T-helper 2 cell treated with Interferon-gamma antibody and Interleukin-4, amounts not matched to agents 100 ng/mL and 5 ng/mL, for 36 hours (primary cell): Measurements from ENCODE around the gene ABHD5. TPM values are rescaled to one million over a fixed set of nuclear protein-coding genes. Genes with fewer than 3 reads are reported as not detected.
"Not testable (repeated sequence)": the region's sequence is repeated elsewhere in the genome, so short reads cannot be mapped to it uniquely, and the experiment has no call there.

Experiments
- intact Hi-C: fragments of 100-400 bp; cut with micrococcal nuclease; formaldehyde crosslinking; loops from one replicate; pipeline ENCODE4 v1.15.1; 2023
- total RNA-seq: library from RNA; stranded (reverse); gene quantifications from 2 replicates; pipeline ENCODE4 v1.2.3, GENCODE V29; 2022

Gene ABHD5
- 13.5 and 14.3 TPM in 2 replicates for total RNA-seq

DNA sequence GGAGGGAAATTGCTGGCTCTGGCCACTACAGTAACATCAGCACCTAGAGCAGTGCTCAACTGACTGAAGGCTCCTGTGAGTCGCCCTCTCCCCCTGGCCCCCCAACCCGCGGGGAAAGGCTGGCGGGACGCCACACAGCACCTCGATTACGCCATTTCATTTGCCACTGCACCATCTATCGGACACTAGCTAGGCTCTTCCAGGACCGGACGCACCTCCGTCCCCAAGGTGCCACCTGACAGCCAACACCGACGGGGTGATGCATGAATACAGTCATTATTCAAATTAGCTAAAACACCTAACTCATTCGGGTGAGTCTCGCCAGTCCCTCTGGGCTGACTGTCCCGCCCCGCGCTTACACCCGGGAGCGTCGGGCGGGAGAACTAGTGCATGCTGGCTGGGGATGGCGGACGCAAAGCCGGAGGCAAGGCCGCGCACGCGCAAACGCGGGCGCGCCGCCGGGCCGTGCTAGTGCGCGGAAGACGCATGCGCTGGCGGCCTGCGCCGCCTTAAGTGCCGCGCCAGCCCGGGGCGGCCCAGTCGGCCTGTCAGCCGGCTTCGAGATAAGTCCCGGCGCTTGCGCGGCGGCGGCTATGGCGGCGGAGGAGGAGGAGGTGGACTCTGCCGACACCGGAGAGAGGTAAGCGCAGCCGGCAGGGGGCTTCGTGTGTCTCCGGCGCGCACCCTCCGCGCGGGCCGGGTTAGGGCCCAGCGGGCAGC lies at the start of gene ABHD5:
Gene ABHD5 (plus strand): TSS at position 539 of the 720 bp plus-strand sequence. CDS start 55 bp downstream, at position 594.
- intact Hi-C loops, result loop anchor here (1.0 to 2.0 kb wide), 3 partner anchors 68 to 467 kb away; partner anchors contain the start of genes ANO10 and SNRK

DNA sequence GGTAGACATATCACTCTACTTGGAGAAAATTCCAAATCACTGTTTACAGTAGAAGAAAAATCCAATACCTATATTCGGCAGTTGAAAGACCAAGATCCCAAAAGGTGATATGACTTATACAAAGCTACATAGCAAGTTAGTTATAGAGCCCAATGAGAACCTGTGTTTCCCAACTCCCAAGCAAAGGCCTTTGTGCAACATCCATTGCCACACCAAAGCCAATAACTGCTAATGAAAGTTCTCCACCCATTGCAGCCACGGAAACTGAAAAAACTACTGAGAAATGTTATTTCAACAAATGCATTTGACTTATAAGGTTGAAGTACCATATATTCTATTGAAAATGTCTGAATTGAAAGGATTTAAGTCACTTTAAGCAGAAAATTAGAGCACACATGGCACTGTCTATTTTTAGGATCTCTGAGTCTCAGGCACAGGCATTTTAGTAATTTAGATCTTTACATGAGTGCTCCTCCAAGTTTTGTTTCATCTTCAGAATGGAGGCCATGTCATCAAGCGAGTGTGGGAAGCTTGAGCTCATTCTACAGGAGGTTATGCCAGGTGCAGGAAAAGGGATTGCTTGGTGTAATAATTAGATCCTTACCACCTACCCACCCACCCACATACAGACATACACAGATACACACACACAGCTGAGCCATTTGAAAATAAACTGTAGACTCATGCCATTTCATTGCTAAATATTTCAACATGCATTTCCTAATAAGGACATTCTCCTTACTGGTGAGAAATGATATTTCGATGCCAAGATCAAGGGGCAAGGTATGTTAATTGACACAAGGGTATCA lies 49.2 kb upstream of the ABHD5 start:
- intact Hi-C loops, result no loop called here

DNA sequence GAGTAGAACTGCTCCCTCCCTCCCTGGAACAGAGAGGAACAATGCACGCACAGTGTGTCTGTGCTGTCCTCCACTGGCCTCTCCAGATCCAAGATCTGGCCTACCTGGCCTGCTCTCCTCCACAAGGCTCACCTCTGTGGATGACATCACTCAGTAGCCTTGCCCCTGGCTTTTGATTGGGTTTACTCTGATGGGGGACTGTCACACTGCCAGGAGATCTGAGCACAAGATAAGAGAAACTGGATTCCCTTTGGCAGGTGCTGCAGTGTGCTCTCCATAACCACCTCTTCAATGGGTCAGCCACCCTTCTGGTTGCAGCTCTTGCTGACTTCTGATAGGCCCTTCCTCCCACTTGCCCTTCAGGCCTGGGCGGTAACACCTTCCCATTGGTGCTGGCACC lies 46.3 kb upstream of the ABHD5 start:
- intact Hi-C loops, result no loop called here

DNA sequence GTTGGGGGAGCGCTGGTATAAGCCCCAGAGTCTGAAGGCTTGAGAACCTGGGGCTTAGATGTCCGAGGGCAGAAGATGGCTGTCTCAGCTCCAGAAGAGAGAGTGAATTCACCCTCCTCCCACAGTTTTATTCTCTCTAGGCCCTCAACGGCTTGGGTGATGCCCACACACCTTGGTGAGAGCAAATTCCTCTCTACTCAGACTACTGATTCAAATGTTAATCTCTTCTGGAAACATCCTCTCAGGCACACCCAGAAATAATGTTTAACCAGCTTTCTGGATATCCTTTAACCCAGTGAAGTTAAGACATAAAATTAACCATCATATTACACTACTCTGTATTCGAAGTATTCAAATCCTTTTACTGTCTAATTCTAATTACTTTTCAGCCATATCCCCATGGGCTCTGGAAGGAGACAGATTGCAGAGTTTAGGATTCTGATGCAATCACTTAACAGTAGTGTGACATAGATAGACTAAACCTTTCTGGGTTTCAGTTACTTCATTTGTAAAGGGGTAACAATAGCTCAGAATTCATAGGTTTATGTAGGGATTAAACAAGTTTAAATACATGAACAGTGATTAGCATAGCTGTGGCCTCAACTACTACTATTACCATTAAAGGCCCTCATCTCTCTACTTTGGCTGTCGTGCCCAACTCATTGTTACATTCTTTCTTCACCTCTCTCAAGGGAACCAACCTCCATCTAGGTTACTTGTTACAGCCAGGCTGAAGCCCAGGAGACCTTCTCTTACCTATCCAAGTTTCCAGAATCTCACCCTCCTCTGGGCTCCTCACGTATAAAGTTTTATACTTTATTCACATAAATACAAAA lies 43.2 kb upstream of the ABHD5 start:
- intact Hi-C loops, result no loop called here

- intact Hi-C loops, result no loop called here
Measured at GRCh38 chr3:43648957-43649356, 41.8 kb upstream of the ABHD5 start.

DNA sequence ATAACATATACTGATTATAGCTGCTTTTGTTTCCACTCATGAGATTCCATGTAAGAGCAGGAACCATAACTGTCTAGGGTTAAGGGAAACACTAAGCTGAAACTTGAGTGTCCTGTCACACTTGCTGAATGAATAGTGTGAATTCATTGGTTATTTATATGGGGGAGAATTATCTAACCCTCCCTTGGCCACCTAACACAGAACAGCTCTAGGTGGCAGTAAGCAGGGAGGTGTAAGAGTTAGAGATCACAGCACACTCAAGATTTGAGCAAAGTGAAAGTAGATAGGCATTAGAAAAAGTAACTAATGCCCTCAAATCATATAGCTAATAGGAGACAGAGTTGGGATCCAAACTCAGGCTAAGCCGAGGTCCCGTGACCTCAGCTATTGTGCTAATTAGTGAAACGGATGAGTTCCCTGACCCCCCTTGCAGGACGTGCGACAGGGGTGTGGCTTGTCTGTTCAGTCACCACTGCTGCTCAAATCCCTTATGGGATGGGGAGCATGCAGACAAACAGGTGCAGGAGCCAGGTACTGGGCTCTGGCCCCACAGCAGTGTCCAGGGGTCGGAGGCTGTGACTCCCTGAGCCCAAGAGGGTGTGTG lies 41.3 kb upstream of the ABHD5 start:
- intact Hi-C loops, result no loop called here

DNA sequence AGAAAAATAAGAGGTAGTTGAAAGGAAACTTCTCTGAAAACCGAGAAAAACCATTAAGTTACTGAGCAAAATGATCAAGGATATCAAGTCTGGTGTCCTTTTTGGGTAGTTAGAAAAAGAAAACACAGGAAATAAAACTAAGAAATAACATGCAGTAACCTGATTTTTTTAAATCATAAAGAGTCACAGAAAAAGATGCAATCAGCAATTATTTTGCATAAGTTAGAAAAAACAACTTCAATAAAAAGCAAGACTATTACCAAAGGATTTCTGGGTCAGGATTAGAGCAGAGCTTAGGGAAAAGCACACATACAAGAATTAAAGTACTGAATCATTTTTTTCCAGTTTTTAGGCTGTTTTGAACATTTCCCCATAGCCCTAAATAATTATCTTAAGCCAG lies 40.4 kb upstream of the ABHD5 start:
- intact Hi-C loops, result no loop called here

GRCh38 chr3:43656390-43656789 lies 34.3 kb upstream of the ABHD5 start:
- intact Hi-C loops, result not testable (repeated sequence)

DNA sequence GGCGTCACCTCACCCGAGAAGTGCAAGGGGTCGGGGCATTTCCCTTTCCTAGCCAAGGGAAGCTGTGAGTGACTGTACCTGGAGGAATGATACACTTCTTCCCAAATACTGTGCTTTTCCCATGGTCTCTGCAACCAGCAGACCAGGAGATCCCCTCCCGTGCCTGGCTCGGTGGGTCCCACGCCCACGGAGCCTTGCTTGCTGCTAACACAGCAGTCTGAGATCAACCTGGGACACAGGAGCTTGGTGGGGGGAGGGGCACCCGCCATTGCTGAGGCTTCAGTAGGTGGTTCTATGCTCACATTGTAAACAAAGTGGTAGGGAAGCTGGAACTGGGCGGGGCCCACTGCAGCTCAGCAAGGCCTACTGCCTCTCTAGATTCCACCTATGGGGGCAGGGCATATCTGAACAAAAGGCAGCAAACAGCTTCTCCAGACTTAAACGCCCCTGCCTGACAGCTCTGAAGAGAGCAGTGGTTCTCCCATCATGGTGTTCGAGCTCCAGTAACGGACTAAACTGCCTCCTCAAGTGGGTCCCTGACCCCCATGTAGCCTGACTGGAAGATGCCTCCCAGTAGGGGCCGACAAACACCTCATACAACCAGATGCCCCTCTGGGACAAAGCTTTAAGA lies 31.4 kb upstream of the ABHD5 start:
- intact Hi-C loops, result no loop called here

- intact Hi-C loops, result not testable (repeated sequence)
Measured at GRCh38 chr3:43661376-43661775, 29.4 kb upstream of the ABHD5 start.

DNA sequence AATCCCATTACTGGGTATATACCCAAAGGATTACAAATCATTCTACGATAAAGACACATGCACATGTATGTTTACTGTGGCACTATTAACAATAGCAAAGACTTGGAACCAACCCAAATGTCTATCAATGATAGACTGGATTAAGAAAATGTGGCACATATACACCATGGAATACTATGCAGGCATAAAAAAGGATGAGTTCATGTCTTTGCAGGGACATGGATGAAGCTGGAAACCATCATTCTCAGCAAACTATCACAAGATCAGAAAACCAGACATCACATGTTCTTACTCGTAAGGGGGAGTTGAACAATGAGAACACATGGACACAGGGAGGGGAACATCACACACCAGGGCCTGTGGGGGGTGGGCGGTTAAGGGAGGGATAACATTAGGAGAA lies 25.7 kb upstream of the ABHD5 start:
- intact Hi-C loops, result not testable (repeated sequence)

DNA sequence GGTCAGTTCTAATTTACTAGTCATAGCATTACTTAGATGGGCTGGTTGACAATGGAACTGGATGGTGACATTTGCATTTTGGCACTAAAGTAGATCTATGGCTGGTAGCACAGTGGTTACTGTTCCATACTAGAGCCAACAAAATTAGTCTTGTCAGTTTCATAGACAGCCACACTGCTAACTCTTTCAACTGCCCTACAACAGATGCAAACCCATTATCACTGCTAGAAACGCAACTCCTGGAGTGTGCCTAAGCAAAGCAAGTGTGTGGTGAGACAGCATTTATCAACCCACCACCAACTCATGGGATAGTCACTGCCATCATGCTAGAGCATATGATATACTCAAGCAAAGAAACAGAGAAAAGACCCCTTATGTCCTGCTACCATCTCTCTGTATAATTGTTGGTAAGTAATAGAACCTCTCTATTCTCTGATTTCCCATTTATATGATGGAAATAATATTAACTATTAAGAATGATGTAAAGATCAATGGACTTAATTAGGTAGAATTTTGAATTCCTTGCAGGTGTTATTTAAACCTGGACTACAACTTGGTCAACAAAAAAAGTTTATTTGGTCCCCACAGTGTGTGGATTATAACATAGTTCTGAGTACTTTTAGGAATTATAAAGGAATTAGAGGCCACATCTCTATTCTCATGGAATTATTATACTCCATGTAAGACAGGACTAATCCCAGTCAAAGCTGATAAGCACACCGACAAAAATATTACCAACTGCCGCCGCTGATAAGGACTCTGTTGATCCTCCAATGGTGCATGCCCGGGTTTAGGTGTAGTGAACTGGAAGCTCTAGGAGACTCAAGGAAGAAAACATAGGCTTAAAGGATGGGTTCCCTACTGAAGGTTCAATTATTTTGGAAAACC lies 19.9 kb upstream of the ABHD5 start:
- intact Hi-C loops, result no loop called here

DNA sequence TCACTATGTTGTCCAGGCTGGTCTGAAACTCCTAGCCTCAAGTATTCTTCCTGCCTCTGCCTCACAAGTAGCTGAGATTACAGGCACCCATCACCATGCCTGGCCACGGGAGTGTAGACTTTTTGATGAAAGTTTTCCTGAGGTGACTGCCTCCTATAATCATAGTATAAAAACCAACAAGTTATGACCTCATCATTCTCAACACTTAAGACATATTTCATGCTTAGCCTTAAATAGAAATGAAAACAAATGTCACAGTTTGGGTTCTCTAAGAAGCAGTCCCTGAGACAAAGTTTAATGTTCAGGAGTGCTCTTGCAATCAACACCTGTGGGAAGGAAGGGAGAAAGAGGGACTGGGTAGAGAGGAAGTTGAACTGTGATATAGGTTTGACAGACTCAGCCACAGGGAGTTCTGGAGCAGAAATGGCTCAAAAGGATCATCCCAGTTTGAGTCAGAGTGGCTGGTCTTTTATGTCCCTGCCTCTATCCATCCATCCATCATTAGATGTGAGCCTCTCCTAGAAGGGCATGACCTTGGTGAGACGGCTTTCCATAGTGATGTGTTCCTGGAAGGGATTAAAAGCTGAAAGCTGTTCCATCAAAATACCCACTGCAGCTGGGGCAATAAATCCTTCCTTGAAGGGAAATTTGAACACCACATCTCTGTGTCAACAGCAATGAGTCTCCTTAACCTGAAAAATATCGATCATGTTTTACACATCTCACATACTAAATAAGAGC lies 16.2 kb upstream of the ABHD5 start:
- intact Hi-C loops, result loop anchor here (1.0 kb wide), 1 partner anchor 20 kb away; no protein-coding TSS in a partner anchor

DNA sequence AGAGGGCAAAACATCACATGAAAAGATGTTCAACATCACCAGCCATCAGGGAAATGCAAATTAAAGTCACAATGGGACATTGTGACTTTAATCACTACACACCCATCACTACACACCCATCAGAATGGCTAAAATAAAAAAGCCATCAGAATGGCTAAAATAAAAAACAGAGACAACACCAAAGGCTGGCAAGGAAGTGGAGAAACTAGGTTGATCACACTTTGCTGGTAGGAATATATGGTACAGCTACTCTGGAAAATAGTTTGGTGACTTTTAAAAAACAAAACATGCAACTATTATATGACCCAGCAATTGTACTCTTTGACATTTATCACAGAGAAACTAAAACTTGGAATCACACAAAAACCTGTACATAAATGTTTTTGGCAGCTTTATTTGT lies 15.1 kb upstream of the ABHD5 start:
- intact Hi-C loops, result no loop called here

DNA sequence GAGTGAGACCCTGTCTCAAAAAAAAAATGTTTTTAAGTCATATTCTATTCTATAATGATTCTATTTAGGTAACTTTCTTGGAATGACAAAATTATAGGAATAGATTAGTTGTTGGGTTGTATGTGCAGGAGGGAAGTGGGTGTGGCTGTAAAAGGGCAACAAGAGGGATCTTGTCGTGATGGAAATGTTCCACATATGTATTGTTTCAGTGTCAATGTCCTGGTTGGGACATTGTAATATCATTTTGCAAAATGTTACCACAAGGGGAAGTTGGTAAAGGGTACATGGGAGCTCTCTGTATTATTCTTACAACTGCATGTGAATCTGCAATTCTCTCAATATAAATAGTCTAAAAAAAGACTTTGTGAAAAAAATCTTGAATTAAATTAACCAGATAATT lies 14.3 kb upstream of the ABHD5 start:
- intact Hi-C loops, result no loop called here

DNA sequence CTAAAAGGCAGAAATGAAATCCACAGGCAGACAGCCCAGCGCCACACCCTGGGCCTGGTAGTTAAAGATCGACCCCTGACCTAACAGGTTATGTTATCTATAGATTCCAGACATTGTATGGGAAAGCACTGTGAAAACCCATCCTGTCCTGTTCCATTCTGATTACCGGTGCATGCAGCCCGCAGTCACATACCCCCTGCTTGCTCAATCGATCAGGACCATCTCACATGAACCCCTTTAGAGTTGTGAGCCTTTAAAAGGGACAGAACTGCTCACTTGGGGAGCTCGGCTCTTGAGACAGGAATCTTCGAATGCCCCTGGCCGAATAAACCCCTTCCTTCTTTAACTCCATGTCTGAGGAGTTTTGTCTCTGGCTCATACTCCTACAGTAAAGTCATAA lies 12.4 kb upstream of the ABHD5 start:
- intact Hi-C loops, result not testable (repeated sequence)

DNA sequence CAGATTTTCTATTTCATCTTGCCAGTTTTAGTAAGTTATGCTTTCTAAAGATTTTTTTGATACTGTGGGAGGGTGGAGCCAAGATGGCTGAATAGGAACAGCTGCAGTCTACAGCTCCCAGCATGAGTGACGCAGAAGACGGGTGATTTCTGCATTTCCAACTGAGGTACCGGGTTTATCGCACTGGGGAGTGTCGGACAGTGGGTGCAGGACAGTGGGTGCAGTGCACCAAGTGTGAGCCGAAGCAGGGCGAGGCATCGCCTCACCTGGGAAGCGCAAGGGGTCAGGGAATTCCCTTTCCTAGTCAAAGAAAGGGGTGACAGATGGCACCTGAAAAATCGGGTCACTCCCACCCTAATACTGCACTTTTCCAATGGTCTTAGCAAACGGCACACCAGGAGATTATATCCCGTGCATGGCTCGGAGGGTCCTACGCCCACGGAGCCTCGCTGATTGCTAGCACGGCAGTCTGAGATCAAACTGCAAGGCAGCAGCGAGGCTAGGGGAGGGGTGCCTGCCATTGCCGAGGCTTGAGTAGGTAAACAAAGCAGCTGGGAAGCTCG lies 11.8 kb upstream of the ABHD5 start:
- intact Hi-C loops, result not testable (repeated sequence)

GRCh38 chr3:43680857-43681256 lies 9.9 kb upstream of the ABHD5 start:
- intact Hi-C loops, result not testable (repeated sequence)

GRCh38 chr3:43684944-43685343 lies 5.8 kb upstream of the ABHD5 start:
- intact Hi-C loops, result no loop called here
